Aorta (tissue), 5 donors: ENCODE data around the gene TTC39C. TPM values are rescaled to one million over a fixed set of nuclear protein-coding genes. Genes with fewer than 3 reads are reported as not detected.
"Not testable (repeated sequence)": the region's sequence is repeated elsewhere in the genome, so short reads cannot be mapped to it uniquely, and the experiment has no call there.

Experiments used
- ATAC-seq: fragments of 200-7000 bp; cut with Tn5 transposase; one replicate; pipeline ENCODE4 v1.9.1; 2022; ENCODE audit warnings: moderate library complexity; ENCODE audit not compliant: low FRiP score
- DNase-seq, 2 donors: peaks; one replicate each; pipeline ENCODE4 v3.0.0-alpha.2; 2020
- H3K27ac ChIP-seq, 2 donors: one replicate each; pipeline ENCODE4 v1.5.1; 2013; ENCODE audit warnings: low read length in 2 of 2, mild to moderate bottlenecking in 2 of 2, moderate library complexity in 2 of 2, control low read depth in 1 of 2, inconsistent platforms in 1 of 2, low read depth in 1 of 2
- H3K27me3 ChIP-seq, 2 donors: one replicate each; pipeline ENCODE4 v1.6.1; 2013; ENCODE audit warnings: control low read depth in 1 of 2, low read length in 1 of 2, mild to moderate bottlenecking in 1 of 2, moderate library complexity in 1 of 2; ENCODE audit not compliant: insufficient read depth in 2 of 2, control insufficient read depth in 1 of 2
- H3K36me3 ChIP-seq, 2 donors: one replicate each; pipeline ENCODE4 v1.6.1; 2013; ENCODE audit warnings: control low read depth in 1 of 2, low read length in 1 of 2, mild to moderate bottlenecking in 1 of 2; ENCODE audit not compliant: insufficient read depth in 2 of 2, control insufficient read depth in 1 of 2
- H3K4me1 ChIP-seq, 2 donors: one replicate each; pipeline ENCODE4 v1.6.1; 2013; ENCODE audit warnings: low read length in 2 of 2, control low read depth in 1 of 2, mild to moderate bottlenecking in 1 of 2, moderate library complexity in 1 of 2; ENCODE audit not compliant: insufficient read depth in 2 of 2, control insufficient read depth in 1 of 2
- H3K4me3 ChIP-seq, 2 donors: one replicate each; pipeline ENCODE4 v1.5.1; 2013; ENCODE audit warnings: low read length in 2 of 2, control low read depth in 1 of 2, mild to moderate bottlenecking in 1 of 2
- H3K9me3 ChIP-seq: one replicate; pipeline ENCODE4 v1.6.1; 2013; ENCODE audit warnings: mild to moderate bottlenecking, low read length; ENCODE audit not compliant: control insufficient read depth
- WGBS, 2 donors: extraction: QIAGEN DNeasy Blood & Tissue Kit; methylation state at CpG; one replicate each; pipeline ENCODE4 v1.1.7; 2013; 5-methylcytosine and 5-hydroxymethylcytosine counted together
- intact Hi-C, 2 donors: fragments of 100-400 bp; cut with DNase I; formaldehyde crosslinking; loops; one replicate each; pipeline versions ENCODE4 v1.14.2 to v1.15.0; 2022
- polyA plus RNA-seq, 2 donors: library from polyadenylated mRNA; stranded (reverse); fragments of 200-250 nt; gene quantifications; one replicate each; pipeline ENCODE4 v1.2.3, GENCODE V29; 2013
- total RNA-seq, 2 donors: library from RNA; stranded (reverse); fragmentation: NEBNext Ultra II Directional; extraction: Animal tissue kit (Norgen Biotek cat#: 25700); gene quantifications; one replicate each; pipeline ENCODE4 v1.2.1, GENCODE V29; 2021
- donor health status: healthy with polysubstance abuse.
- donor health status: Bipolar disorder and iron deficiency.
- donor health status: DM: no; HTN: no; CAD: no.
- donor health status: DM: no; HTN: no; CAD: no.
- donor health status: DM: yes; HTN: yes; CAD: no.

Gene TTC39C
- total and polyA plus RNA-seq, 4 donors, result 2.3 to 21.2 (median 14.1) TPM

GRCh38 chr18:24064391-24065100 is 50.0 kb downstream of the TTC39C start:
- 95 to 96% methylated on average over 8 of the region's 8 CpGs for WGBS, 2 donors

GRCh38 chr18:24065906-24066305 is 51.4 kb downstream of the TTC39C start:
- no peak for ATAC-seq
- DNase-seq, result no peak
- H3K27ac ChIP-seq, result no peak overlapping the region
- H3K9me3 ChIP-seq, result no peaks in the 10 kb centered on the region
- no peaks in the 10 kb centered on the region for H3K4me1 ChIP-seq
- intact Hi-C loops, result no loop called here
- H3K4me3 ChIP-seq, result no peak overlapping the region
- no peaks in the 10 kb centered on the region for H3K27me3 ChIP-seq
- WGBS, 2 donors, result 97 to 99% methylated on average over 2 of the region's 2 CpGs
- peaks cover 0 to 7% of the 10 kb centered on the region in 2 donors for H3K36me3 ChIP-seq

More at GRCh38 chr18:24064391-24065100, 50.0 kb downstream of the TTC39C start:
- Histone ChIP-seq H3K36me3 (peaks cover 0 to 7% of the 10 kb centered on the region in 2 donors), H3K27ac (no peak overlapping the region), H3K9me3 (no peaks in the 10 kb centered on the region), H3K27me3 (no peaks in the 10 kb centered on the region), H3K4me3 (no peak overlapping the region), H3K4me1 (no peaks in the 10 kb centered on the region)
- no peak for ATAC-seq
- no peak for DNase-seq
- intact Hi-C loops, result no loop called here

GRCh38 chr18:24068945-24069693 is 54.6 kb downstream of the TTC39C start:
- Histone ChIP-seq H3K36me3 (peaks cover 0 to 7% of the 10 kb centered on the region in 2 donors), H3K4me1 (no peaks in the 10 kb centered on the region), H3K27me3 (no peaks in the 10 kb centered on the region), H3K4me3 (no peak overlapping the region), H3K27ac (no peak overlapping the region), H3K9me3 (no peaks in the 10 kb centered on the region)
- ATAC-seq (no peak), DNase-seq (no peak)
- WGBS, 2 donors, result 72 to 79% methylated on average over 7 of the region's 7 CpGs
- intact Hi-C loops, result no loop called here

- Histone ChIP-seq H3K27me3 (no peaks in the 10 kb centered on the region), H3K4me1 (no peaks in the 10 kb centered on the region), H3K27ac (no peak overlapping the region), H3K4me3 (no peak overlapping the region), H3K36me3 (peaks cover 0 to 7% of the 10 kb centered on the region in 2 donors), H3K9me3 (no peaks in the 10 kb centered on the region)
- intact Hi-C loops, result no loop called here
- 90 to 93% methylated on average over 9 of the region's 9 CpGs for WGBS, 2 donors
- ATAC-seq (no peak), DNase-seq (no peak)
Measured at GRCh38 chr18:24071029-24071428, 56.5 kb downstream of the TTC39C start.

- intact Hi-C loops, result no loop called here
- Histone ChIP-seq H3K4me3 (no peak overlapping the region), H3K27ac (no peak overlapping the region), H3K27me3 (no peaks in the 10 kb centered on the region), H3K9me3 (no peaks in the 10 kb centered on the region), H3K36me3 (peaks cover 0 to 7% of the 10 kb centered on the region in 2 donors), H3K4me1 (no peaks in the 10 kb centered on the region)
- DNase-seq, result no peak
- ATAC-seq, result no peak
Measured at GRCh38 chr18:24071779-24072178, 57.2 kb downstream of the TTC39C start.

- DNase-seq, result no peak
- Histone ChIP-seq H3K4me3 (no peak overlapping the region), H3K27ac (no peak overlapping the region), H3K36me3 (no peaks in the 10 kb centered on the region), H3K9me3 (no peaks in the 10 kb centered on the region), H3K27me3 (no peaks in the 10 kb centered on the region), H3K4me1 (no peaks in the 10 kb centered on the region)
- WGBS, 2 donors, result 89 to 97% methylated on average over 1 of the region's 1 CpG
- intact Hi-C loops, result no loop called here
- no peak for ATAC-seq
Measured at GRCh38 chr18:24072743-24073142, 58.2 kb downstream of the TTC39C start.

- ATAC-seq, result no peak
- H3K9me3 ChIP-seq, result no peaks in the 10 kb centered on the region
- intact Hi-C loops, result no loop called here
Measured at GRCh38 chr18:24073791-24074190, 59.2 kb downstream of the TTC39C start.

GRCh38 chr18:24074757-24075156 is 60.2 kb downstream of the TTC39C start:
- intact Hi-C loops, H3K27ac ChIP-seq: not testable (repeated sequence)
- WGBS, 2 donors, result 97 to 100% methylated on average over 3 of the region's 4 CpGs

More at GRCh38 chr18:24073791-24074190, 59.2 kb downstream of the TTC39C start:
- Histone ChIP-seq H3K27ac (no peak overlapping the region), H3K4me3 (no peak overlapping the region), H3K4me1 (no peaks in the 10 kb centered on the region), H3K27me3 (no peaks in the 10 kb centered on the region), H3K36me3 (no peaks in the 10 kb centered on the region)
- DNase-seq, result no peak

More at GRCh38 chr18:24074757-24075156, 60.2 kb downstream of the TTC39C start:
- H3K4me1 ChIP-seq, DNase-seq, ATAC-seq, H3K9me3 ChIP-seq, H3K4me3 ChIP-seq, H3K27me3 ChIP-seq, H3K36me3 ChIP-seq: not testable (repeated sequence)
